ENCODE measurements around the gene PPP1R16B. TPM values are rescaled to one million over a fixed set of nuclear protein-coding genes. Genes with fewer than 3 reads are reported as not detected.

Gene PPP1R16B
- total and polyA plus RNA-seq, 4 experiments from 2014 or later: 17.3 to 55.1 (median 45.5) TPM

- Mint-ChIP-seq H3K4me3 (no peak overlapping the region), H3K9me3 (no peaks in the 10 kb centered on the region), H3K4me1 (peaks cover 5 to 11% (median 6%) of the 10 kb centered on the region in 4 donors), H3K36me3 (peaks cover 40 to 59% of the 10 kb centered on the region in 2 donors), H3K27me3 (no peaks in the 10 kb centered on the region), H3K27ac (no peak overlapping the region)
- Histone ChIP-seq H3K4me3 (ENCODE audit: low read length in 2 of 2) (no peak overlapping the region), H3K27me3 (ENCODE audit: insufficient read depth, low read length) (no peaks in the 10 kb centered on the region), H3K4me1 (ENCODE audit: insufficient read depth, low read length) (no peaks in the 10 kb centered on the region), H3K27ac (ENCODE audit: low read depth, low read length) (no peak overlapping the region), H3K9me3 (ENCODE audit: control insufficient read depth in 1 of 2, low read length in 2 of 2) (no peaks in the 10 kb centered on the region), H3K36me3 (ENCODE audit: insufficient read depth, low read length) (peaks cover 19% of the 10 kb centered on the region)
- POLR2A ChIA-PET (ENCODE audit: partially characterized antibody): no interaction called here
- intact Hi-C loops (cut with micrococcal nuclease): no loop called here
- CTCF ChIA-PET (ENCODE audit: partially characterized antibody): interaction anchor here (1.0 kb wide), 1 partner anchor 219 kb away, joined by 3 read pairs; no protein-coding TSS in a partner anchor
- DNase-seq: no peak
Measured at GRCh38 chr20:38969708-38970107, 164.2 kb downstream of the PPP1R16B start.

DNA sequence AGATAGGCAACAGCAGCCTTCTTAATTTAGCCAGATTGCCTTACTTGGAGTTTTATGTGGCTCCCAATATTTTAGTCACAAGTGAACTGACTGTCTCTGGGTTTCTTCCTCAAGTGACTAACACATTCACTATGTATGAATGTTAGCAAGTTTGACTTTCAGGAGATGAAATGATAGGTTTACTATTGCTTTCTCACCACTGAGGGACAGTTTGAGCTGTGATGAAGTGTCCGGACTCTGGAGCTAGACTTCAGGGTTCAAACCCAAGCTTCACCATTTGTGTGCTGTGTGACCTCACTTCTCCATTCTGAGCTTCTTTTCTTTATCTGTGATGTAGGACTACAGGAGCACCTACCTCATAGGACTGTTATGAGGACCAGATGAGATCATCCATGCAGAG lies 164.8 kb downstream of the PPP1R16B start:
- H3K9me3 ChIP-seq (ENCODE audit: control insufficient read depth in 1 of 2, low read length in 2 of 2): no peaks in the 10 kb centered on the region
- ChIA-PET CTCF (ENCODE audit: partially characterized antibody) (interaction anchor here (1.4 kb wide), 1 partner anchor 8 kb away, joined by 5 read pairs; the partner anchor contains the start of gene DHX35), POLR2A (ENCODE audit: partially characterized antibody) (interaction anchor here (1.1 kb wide), 1 partner anchor 8 kb away, joined by 4 read pairs; the partner anchor contains the start of gene DHX35)
- no peak overlapping the region for H3K27ac Mint-ChIP-seq
- H3K36me3 Mint-ChIP-seq: peaks cover 43 to 59% of the 10 kb centered on the region in 2 donors
- H3K4me3 ChIP-seq (ENCODE audit: low read length in 2 of 2): no peak overlapping the region
- H3K27me3 Mint-ChIP-seq: no peaks in the 10 kb centered on the region
- no peaks in the 10 kb centered on the region for H3K4me1 ChIP-seq (ENCODE audit: insufficient read depth, low read length)
- intact Hi-C loops (cut with micrococcal nuclease): no loop called here
- H3K4me3 Mint-ChIP-seq: no peak overlapping the region
- peaks cover under 1 to 11% (median 6%) of the 10 kb centered on the region in 4 donors for H3K4me1 Mint-ChIP-seq
- no peak for DNase-seq
- H3K9me3 Mint-ChIP-seq: no peaks in the 10 kb centered on the region
- H3K36me3 ChIP-seq (ENCODE audit: insufficient read depth, low read length): peaks cover 21% of the 10 kb centered on the region
- H3K27me3 ChIP-seq (ENCODE audit: insufficient read depth, low read length): no peaks in the 10 kb centered on the region
- no peak overlapping the region for H3K27ac ChIP-seq (ENCODE audit: low read depth, low read length)

Other genes starting within 250 kb of the PPP1R16B start
- not detected for gene ADIG, start 224.5 kb upstream of the PPP1R16B start, total RNA-seq
- not detected for gene ADIG, start 224.5 kb upstream of the PPP1R16B start, polyA plus RNA-seq
- not detected for gene ARHGAP40, start 203.9 kb upstream of the PPP1R16B start, total RNA-seq
- not detected for gene ARHGAP40, start 203.9 kb upstream of the PPP1R16B start, polyA plus RNA-seq
- not detected for gene SLC32A1, start 81.2 kb upstream of the PPP1R16B start, total RNA-seq
- gene SLC32A1, start 81.2 kb upstream of the PPP1R16B start, polyA plus RNA-seq: not detected
- 10 to 100 TPM; 16.9 to 17.4 TPM for gene ACTR5, start 57.2 kb upstream of the PPP1R16B start, total RNA-seq
- gene ACTR5, start 57.2 kb upstream of the PPP1R16B start, polyA plus RNA-seq: 10 to 100 TPM in 1 of 2 donors, 1 to 10 TPM in 1; 8.7 to 10.5 TPM
- gene FAM83D, start 120.7 kb downstream of the PPP1R16B start, total RNA-seq: 1 to 10 TPM; 1.4 to 1.5 TPM
- gene FAM83D, start 120.7 kb downstream of the PPP1R16B start, polyA plus RNA-seq: 1 to 10 TPM in 1 of 2 donors, under 1 TPM in 1; 0.93 to 1.2 TPM
- gene DHX35, start 156.6 kb downstream of the PPP1R16B start, total RNA-seq: 10 to 100 TPM; 11.5 to 11.8 TPM
- 1 to 10 TPM; 2.7 to 8.5 TPM for gene DHX35, start 156.6 kb downstream of the PPP1R16B start, polyA plus RNA-seq